Measurements from ENCODE around the gene LGSN.
"Not testable (repeated sequence)": the region's sequence is repeated elsewhere in the genome, so short reads cannot be mapped to it uniquely, and the experiment has no call there.

- not testable (repeated sequence) for TF ChIP-seq CTCF (IDR thresholded peaks at IDR 0.05 in 4 of 5, conservative IDR thresholded peaks at IDR 0.05 in 1 of 5); POLR2A (IDR thresholded peaks at IDR 0.05)
These were observed 91.6 kb downstream of the LGSN start for GRCh38 chr6:63227928-63228894.

Data from gastrocnemius medialis (tissue), 4 donors.